HG03135 (cell line): ENCODE measurements around the gene MED1.
"Not testable (repeated sequence)": the region's sequence is repeated elsewhere in the genome, so short reads cannot be mapped to it uniquely, and the experiment has no call there.

Experiments
- ATAC-seq: cut with Tn5 transposase; IDR thresholded peaks from one replicate; pipeline ENCODE4 v1.9.1; 2021; ENCODE audit warnings: mild to moderate bottlenecking, moderate library complexity; ENCODE audit not compliant: unreplicated experiment

The MED1 gene

DNA sequence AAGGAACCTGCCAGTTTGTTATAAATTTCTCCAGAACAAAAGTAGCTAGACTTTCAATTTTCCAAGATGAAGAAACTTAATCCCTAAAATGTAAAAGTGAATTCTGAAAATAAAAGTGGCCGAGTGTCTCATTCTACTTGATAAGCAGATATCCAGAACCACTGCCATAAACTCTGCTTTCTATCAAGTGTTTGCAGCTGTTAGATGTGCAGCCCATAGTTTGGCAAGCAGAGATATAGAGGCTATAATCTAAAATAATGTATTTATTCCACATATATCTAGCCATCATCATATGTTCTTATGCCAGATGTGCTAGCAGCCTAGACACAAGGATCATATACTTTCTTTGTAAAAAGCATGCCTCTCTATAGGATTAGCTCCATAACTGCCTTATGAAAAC lies 34.9 kb downstream of the MED1 start:
- ATAC-seq: no peak

DNA sequence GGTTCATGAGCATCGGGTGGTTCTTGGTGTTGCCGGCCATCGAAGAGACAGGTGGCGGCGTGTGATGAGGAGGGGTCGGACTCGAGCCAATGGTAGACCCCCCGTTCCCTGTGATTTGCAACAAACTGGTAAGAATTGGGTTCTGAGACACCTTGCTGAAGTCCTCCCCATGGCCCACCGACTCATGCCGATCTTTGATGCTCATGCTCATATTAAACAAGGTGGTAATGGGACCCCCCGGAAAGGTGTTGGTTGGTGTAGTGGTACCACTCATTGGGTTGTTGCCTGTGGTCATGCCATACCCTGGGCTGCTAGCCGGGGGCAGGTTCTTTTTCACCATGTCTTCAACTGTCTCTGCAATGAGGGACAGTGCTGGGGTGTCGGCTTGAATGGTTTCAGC lies 40.8 kb downstream of the MED1 start:
- no peak for ATAC-seq

DNA sequence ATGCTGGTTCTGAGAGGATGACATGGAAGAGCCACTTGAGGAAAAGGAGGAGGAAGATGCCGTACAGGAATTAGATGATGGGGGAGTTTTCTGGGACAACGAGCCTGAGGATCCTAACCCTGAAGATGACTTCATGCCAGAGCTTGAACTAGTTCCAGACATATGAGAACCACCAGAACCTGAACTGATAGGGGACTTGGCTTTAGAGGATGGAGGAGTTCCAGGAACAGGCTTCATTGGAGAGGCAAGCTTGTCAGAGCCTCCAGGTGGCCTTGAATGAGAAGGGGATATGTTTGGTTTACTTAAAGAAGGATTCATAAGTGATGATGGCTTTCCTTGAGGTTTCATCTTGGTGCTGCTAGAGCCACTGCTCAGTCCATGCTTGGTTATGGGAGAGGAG lies 42.7 kb downstream of the MED1 start:
- no peak for ATAC-seq

DNA sequence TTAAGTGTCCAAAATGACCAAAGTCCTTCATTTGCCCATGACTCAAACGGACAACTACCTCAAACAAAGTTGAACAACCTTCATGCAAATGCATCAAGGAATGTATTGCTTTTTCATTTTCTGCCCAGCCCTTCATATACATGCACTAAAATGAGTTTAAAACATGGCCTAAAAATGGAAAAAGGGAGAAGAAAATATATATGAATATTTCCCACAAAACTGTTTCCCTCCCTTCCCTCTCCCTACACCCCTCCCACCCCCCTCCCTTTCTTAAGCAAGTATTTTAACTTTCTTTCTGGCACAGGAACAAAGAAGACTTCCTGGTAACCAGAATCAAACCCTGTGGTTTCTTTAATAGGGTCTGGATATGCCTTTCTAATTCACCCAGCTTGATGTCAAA lies 44.1 kb downstream of the MED1 start:
- no peak for ATAC-seq

DNA sequence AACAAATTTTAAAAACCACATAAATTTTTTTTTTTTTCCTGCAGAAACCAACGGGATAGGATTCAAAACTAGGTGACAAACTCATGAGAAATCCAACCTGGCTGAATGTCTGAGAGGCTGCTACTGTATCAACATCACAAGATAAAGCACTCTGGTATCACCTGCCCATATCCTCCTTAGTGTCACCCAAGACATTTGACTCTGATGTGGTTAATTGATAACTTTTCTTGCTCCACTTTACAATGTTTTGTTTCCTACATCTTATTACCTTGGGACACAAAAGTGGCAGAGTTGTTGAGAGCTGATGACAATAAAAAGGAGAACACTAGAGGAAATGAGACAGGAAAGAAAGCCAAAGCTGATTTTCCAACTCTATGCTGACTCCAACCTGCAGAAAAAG lies 45.6 kb downstream of the MED1 start:
- ATAC-seq: no peak

DNA sequence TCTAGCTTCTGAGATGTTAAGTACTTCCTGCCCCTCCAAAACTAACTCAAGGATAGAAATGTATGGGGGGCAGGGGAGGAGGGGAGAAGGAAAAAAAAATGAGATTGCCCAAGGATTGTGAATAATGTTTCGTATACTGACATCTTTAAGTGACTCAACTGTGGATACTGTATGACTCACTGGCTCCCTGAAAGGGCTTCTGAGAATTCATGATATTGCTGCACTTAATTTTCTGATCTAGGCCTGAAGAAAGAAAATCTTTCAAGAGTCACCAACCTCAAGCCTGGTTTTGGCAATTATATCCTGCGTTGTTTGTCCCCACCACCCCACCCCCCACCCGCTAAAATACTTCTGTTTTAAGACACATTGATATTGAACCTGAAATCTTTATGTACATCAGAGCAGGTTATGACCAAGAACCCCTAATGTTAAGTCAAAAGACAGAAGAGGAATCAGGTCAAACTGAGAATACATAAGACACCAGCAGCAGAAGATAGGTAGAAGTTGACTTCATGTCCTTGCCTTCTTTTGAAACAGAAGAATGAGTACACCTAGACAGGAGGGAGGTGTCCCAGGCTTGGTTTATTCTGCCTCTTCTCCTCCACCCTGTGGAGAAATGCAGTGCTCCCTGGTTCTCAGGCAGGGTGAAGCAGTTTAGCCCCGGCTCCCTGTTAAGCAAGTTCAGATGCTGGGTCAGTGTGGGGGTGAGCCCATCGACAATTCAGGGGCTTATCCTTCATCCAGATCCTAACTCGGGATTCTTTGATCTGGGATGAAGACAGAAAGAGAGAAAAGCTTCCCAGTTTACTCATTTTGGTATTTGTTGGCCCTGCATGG lies 46.3 kb downstream of the MED1 start:
- ATAC-seq: no peak

DNA sequence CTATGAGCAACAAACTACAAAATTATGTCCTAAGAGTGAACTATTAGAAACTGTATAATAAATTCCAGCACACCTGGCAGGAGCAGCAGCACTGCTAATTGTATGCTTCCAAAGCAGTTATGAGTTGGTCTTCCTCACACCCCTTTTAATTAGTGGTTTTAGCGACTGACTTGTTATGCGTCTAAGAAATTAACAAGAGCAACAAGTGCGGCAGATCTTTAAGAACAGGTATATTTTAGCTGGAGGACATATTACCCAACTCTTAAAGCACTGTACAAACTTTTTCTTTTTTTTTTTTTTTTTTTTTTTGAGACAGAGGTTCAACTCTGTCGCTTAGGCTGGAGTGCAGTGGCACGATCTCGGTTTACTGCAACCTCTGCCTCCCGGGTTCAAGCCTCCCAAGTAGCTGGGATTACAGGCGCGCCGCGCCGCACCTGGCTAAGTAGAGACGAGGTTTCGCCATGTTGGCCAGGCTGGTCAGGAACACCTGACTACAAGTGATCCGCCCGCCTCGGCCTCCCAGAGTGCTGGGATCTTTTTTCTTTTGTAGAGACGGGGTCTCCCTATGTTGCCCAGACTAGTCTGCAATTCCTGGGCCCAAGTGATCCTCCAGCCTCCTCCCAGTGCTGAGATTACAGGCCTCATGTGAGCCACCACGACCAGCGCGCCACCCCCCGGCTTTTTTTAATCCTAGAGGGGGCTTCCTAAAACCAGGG lies 48.0 kb downstream of the MED1 start:
- ATAC-seq: no peak

DNA sequence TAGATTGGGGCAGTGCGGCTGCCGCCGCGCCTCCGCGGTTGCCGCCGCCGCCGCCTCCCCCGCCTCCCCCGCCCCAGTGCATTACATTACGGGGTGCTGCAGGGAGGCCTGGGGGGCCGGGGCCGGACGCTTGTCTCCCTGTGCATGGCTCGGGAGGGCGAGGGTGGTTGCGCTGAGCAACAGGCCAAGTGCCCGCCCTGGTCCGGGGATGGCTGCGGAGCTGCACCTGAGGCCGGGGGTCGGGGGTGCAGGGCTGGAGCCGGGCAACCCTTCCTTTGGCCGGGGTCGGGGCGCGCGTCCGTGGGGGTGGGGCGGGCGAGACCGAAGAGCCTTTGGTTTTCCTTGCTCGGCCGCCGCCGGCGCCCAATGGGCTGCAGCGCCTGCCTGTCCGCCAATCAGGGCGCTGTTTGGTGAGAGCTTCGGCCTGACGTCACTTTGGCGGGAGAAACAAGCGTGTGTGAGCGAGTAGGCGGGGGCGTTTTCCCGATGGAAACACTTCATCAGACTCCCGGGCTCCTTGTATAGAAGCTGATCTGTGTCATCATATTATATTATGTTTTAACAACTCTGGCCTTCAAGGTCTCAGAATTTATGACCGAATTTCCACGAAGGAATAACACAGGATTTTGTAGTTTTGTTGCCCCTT lies 48.7 kb downstream of the MED1 start:
- peak; percentile 62 for ATAC-seq

DNA sequence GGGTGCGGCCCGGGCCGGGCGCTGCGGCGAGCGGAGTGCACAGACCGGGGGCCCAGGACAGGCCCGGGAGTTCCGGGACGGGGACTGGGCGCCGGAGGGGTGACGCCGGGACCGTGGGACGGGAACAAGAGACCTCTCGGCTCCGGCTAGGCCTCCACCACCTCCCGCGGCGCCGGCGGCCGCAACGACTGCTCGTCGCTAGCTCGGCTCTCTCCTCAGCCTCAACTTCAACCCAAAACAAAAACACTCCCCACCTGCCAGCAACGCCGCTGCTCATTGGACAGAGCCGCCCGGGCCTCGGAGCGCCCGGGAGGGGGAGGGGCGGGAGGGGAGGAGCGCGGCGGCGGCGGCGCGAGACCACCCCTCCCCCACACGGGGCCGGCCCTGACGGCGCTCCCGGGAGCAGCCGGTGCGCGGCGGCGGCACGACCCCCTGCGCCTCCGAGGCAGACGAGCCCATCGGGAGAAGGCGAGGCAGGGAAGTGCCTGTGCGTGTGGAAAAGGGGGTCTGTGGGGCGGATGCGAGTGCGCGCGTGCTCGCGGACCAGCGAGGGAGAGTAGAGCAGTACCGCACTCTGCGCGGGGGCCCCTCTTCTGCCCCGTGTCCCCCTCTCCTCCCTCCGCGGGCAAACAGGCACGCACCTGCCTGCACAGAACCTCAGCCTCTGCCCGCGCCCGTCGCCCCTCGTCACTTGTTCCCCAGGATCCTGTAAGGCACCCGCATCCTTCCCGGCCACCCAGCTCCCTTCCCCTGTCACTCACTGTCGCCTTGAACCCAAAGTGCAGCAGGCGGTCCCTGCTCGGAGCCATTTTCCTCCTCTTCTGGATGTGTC lies 49.4 kb downstream of the MED1 start, which contains the start of gene FBXL20:
Gene FBXL20 (minus strand): TSS at position 215 of the 832 bp plus-strand sequence. CDS start 224 bp downstream, outside the sequence.
- peak; percentile 54 for ATAC-seq

DNA sequence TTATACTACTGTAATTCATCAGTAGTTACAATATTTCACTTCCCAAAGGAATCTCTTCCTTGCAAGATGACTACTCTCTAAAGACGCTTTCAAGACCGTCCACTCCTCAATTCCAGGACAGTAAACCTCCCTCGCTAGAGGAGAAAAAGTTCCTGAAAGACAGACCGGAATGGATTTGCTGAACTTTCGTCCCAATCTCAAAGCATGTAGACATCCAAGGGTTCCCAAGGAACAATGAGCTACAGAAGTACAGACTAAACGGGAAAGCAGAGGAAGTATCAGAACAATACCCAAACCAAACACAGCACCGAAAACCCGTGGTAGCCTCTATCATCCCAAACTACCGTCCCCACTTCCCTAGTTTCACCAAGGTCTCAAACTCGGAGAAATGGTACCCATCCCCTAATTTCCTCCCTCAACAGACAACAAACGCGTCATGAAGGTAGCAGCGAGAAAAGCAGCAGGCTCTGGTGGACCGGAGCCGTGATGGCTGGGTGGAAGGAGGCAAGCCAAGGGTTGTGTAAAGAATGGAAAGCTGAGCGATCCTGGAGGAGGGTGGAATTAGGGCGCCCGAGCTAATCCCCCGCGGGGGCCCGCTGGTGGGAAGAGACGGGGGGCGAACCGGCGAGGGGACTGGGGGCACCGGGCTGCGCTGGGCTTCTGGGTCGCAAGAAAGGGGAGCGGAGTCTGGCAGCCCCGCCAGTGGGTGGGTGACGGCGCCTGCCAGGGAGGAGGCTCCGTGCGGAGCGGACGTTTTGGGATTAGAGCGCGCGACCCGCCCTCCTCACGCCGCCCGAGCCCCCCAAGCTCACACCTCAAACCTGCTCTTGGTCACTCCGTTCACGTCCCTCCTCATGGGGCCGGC lies 50.3 kb downstream of the MED1 start:
- peak; percentile 2 for ATAC-seq

DNA sequence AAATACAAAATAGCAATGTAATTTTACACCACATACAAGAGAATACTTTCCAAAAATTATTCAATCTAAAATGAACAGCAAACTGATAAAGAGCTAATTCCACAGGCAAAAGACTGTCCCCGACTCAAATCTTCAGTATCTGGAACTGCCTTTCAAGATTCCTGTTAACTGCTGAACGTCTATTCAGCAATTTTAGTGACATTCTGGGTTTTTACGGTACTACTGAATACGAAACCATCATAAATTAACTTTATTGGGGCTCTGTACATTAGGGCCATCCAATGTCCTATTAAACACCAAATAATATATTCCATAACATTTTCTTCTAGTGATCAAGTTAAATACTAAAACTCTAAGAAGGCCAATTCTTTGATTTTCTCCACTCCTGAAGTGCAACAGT lies 51.3 kb downstream of the MED1 start:
- ATAC-seq: no peak

DNA sequence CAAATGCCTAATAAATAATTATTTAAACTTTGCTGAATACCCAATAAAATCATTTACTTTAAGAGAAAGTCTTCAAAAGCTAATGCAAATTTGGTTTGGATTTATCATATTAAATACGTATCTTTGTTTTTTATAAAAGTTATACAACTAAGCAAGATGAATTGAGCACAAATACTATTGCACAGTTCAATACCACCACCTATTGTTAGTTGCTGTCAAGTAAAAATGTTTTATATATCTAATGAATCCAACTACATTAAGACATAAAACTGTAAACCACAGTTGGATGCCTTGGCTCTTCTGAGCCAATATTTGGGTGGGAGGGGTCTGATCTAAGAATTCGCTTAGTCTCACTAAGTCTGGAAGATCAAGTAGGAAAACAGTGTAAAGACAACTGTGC lies 57.3 kb downstream of the MED1 start:
- no peak for ATAC-seq

DNA sequence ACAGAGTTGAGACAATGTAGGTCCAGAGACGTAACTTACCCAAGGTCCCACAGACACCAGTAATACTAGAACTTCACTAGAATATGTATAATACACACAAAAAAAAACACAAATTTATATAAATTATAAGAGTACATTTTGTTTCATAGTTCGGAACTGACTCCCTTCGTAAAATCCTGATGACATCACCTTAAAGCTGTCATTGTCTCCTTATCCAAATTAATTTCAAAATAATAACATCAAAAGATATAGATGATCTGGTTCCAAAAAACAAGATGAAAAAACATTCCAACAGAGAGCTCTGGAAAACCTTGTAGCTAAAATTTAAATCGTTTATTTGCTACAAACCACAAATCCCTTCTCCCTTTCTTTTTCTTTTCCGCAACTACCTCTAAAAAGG lies 59.6 kb downstream of the MED1 start:
- ATAC-seq: no peak

DNA sequence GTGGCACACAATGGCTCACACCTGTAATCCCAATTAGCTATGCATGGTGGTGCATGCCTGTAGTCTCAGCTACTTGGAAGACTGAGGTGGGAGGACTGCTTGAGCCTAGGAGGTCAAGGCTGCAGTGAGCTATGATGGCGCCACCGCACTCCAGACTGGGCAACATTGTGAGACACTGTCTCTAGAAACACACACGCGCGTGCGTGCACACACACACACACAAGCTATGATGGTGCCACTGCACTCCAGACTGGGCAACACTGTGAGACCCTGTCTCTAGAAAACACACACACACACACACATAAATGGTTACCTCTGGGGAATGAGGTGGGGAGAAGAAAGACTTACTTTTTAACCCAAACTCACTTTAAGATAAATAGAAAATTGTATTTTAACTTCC lies 66.0 kb downstream of the MED1 start:
- ATAC-seq: no peak

DNA sequence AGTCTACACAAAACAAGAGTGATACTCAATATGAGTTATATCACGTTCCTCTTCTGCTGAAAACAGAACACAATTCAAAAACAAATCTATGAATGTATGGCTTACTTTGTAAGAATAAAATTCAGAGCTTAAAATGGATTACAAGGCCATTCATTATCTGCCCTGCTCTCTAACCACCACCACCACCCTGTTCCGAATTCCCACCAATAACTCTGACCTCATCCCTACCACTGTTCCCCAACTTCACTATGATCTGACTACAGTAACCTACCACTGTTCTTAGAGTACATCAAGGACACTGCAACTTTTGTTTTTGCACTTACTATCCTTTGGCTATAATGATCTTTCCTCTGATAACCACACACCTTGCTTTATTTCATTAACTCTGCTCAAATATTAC lies 70.9 kb downstream of the MED1 start:
- ATAC-seq: no peak

DNA sequence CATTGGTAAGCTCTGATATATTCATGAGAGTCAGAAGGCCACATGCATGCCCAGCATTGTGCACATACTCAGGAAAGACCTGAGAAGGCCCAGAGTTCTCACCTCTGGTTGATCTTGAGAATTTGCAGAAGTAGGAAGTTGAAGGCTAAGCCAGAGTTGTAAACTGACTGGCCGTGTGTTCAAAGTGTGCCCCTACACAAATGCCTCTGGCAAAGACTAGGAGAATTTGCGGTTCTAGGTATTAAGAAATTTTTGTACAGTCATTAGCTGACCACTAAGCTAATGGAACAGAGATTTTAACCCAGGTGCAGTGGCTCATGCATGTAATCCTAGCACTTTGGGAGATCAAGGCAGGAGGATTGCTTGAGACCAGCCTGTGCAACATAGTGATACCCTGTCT lies 74.6 kb downstream of the MED1 start:
- ATAC-seq: no peak

DNA sequence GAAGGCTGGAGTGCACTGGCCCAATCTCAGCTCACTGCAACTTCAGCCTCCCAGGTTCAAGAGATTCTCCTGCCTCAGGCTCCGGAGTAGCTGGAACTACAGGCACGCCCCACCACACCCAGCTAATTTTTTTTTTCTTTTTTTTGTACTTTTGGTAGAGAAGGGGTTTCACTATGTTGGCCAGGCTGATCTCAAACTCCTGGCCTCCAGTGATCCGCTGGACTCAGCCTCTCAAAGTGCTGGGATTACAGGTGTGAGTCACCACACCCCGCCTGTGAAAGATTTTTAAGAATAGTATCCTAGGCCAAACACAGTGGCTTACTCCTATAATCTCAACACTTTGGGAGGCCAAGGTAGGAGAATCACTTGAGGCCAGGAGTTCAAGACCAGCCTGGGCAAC lies 83.3 kb downstream of the MED1 start:
- not testable (repeated sequence) for ATAC-seq

DNA sequence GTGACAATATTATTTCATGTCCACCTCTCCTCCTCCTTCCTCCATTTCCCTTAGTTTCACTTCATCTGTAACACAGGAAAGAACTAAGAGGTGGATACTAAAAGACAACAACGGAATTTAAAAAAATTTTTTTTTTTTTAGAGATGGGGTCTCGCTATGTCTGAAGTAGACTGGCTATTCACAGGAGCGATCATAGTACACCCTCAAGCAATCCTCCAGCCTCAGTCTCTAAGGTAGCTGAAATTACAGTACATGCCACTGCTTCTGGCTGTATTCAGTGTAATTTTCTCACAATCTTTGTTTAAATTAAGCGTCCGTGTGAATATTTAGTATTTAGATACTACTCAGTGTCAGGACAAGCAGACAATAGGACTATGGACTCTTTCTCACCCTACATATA lies 85.2 kb downstream of the MED1 start:
- ATAC-seq: no peak

DNA sequence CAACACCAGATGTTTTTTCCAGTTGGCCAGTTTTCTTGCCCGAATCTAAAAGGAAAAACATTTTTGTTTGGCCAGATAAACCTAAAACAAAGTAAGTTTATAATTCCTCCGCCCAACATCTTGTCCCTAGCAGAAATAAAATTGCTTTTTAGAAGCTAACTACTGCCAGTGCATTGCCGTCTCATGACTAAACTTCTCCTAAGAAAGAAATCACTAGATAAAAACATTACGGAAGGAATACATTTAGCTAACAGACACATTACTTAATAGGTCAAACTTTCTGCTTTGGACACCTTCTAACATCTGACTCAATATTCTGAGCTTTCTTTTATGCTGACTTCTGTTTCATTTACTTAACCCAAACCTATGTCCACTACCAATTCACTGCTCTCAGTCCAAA lies 85.8 kb downstream of the MED1 start:
- no peak for ATAC-seq
